Testis (tissue), 3 donors: Measurements from ENCODE around the gene LGI2. TPM values are rescaled to one million over a fixed set of nuclear protein-coding genes. Genes with fewer than 3 reads are reported as not detected.

Source experiments
- DNase-seq: peaks from one replicate; pipeline ENCODE4 v3.0.0-alpha.2; 2019
- H3K27ac ChIP-seq, 2 donors: fragments of 200-600 bp; sonication (generic); one replicate each; pipeline ENCODE4 v1.5.1; 2019
- H3K27me3 ChIP-seq: fragments of 200-600 bp; sonication (generic); one replicate; pipeline ENCODE4 v1.5.1; 2019
- H3K36me3 ChIP-seq: fragments of 200-600 bp; sonication (generic); one replicate; pipeline ENCODE4 v1.5.1; 2017; ENCODE audit warnings: low read depth; ENCODE audit errors: missing control alignments
- H3K4me1 ChIP-seq: fragments of 200-600 bp; sonication (generic); one replicate; pipeline ENCODE4 v1.5.1; 2019
- H3K4me3 ChIP-seq, 2 donors: fragments of 200-600 bp; sonication (generic); one replicate each; pipeline ENCODE4 v1.5.1; 2017 to 2019
- H3K9me3 ChIP-seq: fragments of 200-600 bp; sonication (generic); one replicate; pipeline ENCODE4 v1.5.1; 2017
- POLR2A ChIP-seq: fragments of 450-650 bp; IDR thresholded peaks from one replicate; pipeline ENCODE4 v1.6.1; 2017; ENCODE audit warnings: antibody characterized with exemption, mild to moderate bottlenecking, moderate library complexity
- WGBS, 2 donors: methylation state at CpG; one replicate each; pipeline ENCODE4 v1.1.5; 2018; 5-methylcytosine and 5-hydroxymethylcytosine counted together
- intact Hi-C: fragments of 100-400 bp; cut with DNase I; formaldehyde crosslinking; loops from one replicate; pipeline ENCODE4 v1.15.1; 2023; ENCODE audit warnings: low total_unique reads
- polyA plus RNA-seq: library from polyadenylated mRNA; stranded (reverse); fragments of 350-450 nt; fragmentation: Illumina TruSeq; extraction: RNeasy Lipid Tissue Mini Kit (QIAGEN cat#74804); gene quantifications from one replicate; pipeline ENCODE4 v1.2.3, GENCODE V29; 2014; ENCODE audit warnings: low read depth, low replicate concordance; ENCODE audit not compliant: insufficient read depth
- total RNA-seq, 2 donors: library from RNA; depleted of rRNA; stranded (reverse); fragments of >200 nt; gene quantifications; one replicate each; pipeline ENCODE4 v1.2.3, GENCODE V29; 2016
- TF ChIP-seq, protein P1 (sequence below), 3 experiments: fragments of 450-650 bp in 2 of 3; fragments of 200-600 bp in 1 of 3; sonication (generic) in 1 of 3; IDR thresholded peaks; one replicate each; pipeline ENCODE4 v1.5.1; 2016 to 2019; ENCODE audit warnings: antibody characterized with exemption in 3 of 3, mild to moderate bottlenecking in 2 of 3, moderate library complexity in 1 of 3

The LGI2 gene
- total and polyA plus RNA-seq, 3 donors from 2014 or later = 0.74 to 3.4 (median 0.87) TPM

GRCh38 chr4:24971192-24971591 lies 59.6 kb downstream of the LGI2 start:
- 72% methylated on average over 7 of the region's 7 CpGs for WGBS, 2 donors
- no peaks in the 10 kb centered on the region for H3K27me3 ChIP-seq
- TF ChIP-seq, protein P1, sequence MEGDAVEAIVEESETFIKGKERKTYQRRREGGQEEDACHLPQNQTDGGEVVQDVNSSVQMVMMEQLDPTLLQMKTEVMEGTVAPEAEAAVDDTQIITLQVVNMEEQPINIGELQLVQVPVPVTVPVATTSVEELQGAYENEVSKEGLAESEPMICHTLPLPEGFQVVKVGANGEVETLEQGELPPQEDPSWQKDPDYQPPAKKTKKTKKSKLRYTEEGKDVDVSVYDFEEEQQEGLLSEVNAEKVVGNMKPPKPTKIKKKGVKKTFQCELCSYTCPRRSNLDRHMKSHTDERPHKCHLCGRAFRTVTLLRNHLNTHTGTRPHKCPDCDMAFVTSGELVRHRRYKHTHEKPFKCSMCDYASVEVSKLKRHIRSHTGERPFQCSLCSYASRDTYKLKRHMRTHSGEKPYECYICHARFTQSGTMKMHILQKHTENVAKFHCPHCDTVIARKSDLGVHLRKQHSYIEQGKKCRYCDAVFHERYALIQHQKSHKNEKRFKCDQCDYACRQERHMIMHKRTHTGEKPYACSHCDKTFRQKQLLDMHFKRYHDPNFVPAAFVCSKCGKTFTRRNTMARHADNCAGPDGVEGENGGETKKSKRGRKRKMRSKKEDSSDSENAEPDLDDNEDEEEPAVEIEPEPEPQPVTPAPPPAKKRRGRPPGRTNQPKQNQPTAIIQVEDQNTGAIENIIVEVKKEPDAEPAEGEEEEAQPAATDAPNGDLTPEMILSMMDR (IDR thresholded peaks at IDR 0.05) = no peak
- TF ChIP-seq POLR2A = no peak
- no peaks in the 10 kb centered on the region for H3K9me3 ChIP-seq
- no peak overlapping the region for H3K27ac ChIP-seq
- no peaks in the 10 kb centered on the region for H3K4me1 ChIP-seq
- H3K4me3 ChIP-seq = no peak overlapping the region
- DNase-seq = no peak
- no peaks in the 10 kb centered on the region for H3K36me3 ChIP-seq
- intact Hi-C loops = no loop called here

DNA sequence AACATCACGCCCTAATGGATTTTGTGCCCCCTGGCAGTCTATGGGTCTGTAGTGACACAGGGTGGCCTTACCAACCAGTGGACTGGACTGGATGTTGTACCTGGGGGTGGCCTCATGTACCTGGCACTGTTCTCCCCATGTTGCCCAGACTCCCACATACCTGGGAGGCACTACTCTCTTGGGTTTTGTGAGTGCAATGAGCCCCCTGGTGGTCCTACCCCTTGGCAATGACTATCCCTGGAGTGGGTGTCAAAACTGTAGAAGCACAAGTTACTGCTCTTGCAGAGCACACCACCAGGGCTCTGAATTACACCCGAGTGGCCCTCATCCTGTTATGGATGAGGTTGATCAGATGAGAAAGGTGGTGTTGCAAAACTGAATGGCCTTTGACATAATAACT lies 60.1 kb downstream of the LGI2 start:
- no peak for TF ChIP-seq POLR2A
- TF ChIP-seq, protein P1 (IDR thresholded peaks at IDR 0.05) = no peak
- Histone ChIP-seq H3K4me1 (no peaks in the 10 kb centered on the region), H3K9me3 (no peaks in the 10 kb centered on the region), H3K36me3 (no peaks in the 10 kb centered on the region), H3K27me3 (no peaks in the 10 kb centered on the region), H3K27ac (no peak overlapping the region), H3K4me3 (no peak overlapping the region)
- intact Hi-C loops = no loop called here
- WGBS, 2 donors = 75 to 90% methylated on average over 1 to 2 of the region's 2 CpGs
- no peak for DNase-seq

GRCh38 chr4:24970191-24970590 lies 60.6 kb downstream of the LGI2 start:
- Histone ChIP-seq H3K27ac (no peak overlapping the region), H3K36me3 (no peaks in the 10 kb centered on the region), H3K4me3 (no peak overlapping the region), H3K9me3 (no peaks in the 10 kb centered on the region), H3K27me3 (no peaks in the 10 kb centered on the region), H3K4me1 (no peaks in the 10 kb centered on the region)
- intact Hi-C loops = no loop called here
- 90 to 94% methylated on average over 2 to 5 of the region's 5 CpGs for WGBS, 2 donors
- TF ChIP-seq, protein P1 (IDR thresholded peaks at IDR 0.05) = no peak
- no peak for TF ChIP-seq POLR2A
- no peak for DNase-seq

- H3K4me3 ChIP-seq = no peak overlapping the region
- H3K9me3 ChIP-seq = no peaks in the 10 kb centered on the region
- 60 to 84% methylated on average over 1 to 6 of the region's 6 CpGs for WGBS, 2 donors
- H3K27me3 ChIP-seq = no peaks in the 10 kb centered on the region
- no peaks in the 10 kb centered on the region for H3K4me1 ChIP-seq
- DNase-seq = no peak
- no peaks in the 10 kb centered on the region for H3K36me3 ChIP-seq
- TF ChIP-seq, protein P1 (IDR thresholded peaks at IDR 0.05) = no peak
- TF ChIP-seq POLR2A = no peak
- intact Hi-C loops = no loop called here
- no peak overlapping the region for H3K27ac ChIP-seq
Observed at GRCh38 chr4:24969486-24969885, 61.3 kb downstream of the LGI2 start.

GRCh38 chr4:24968992-24969391 lies 61.8 kb downstream of the LGI2 start:
- no peak for DNase-seq
- 96 to 97% methylated on average over 3 of the region's 3 CpGs for WGBS, 2 donors
- Histone ChIP-seq H3K36me3 (no peaks in the 10 kb centered on the region), H3K4me1 (no peaks in the 10 kb centered on the region), H3K27ac (no peak overlapping the region), H3K9me3 (no peaks in the 10 kb centered on the region), H3K27me3 (no peaks in the 10 kb centered on the region), H3K4me3 (no peak overlapping the region)
- TF ChIP-seq POLR2A = no peak
- TF ChIP-seq, protein P1 (IDR thresholded peaks at IDR 0.05) = no peak
- intact Hi-C loops = no loop called here
